GM12878 (cell line): ENCODE results near the gene URB1. TPM values are rescaled to one million over a fixed set of nuclear protein-coding genes. Genes with fewer than 3 reads are reported as not detected.

Experiments used
- ATAC-seq: fragments of 200-7000 bp; cut with Tn5 transposase; 3 replicates; pipeline ENCODE4 v1.9.1; 2020; ENCODE audit warnings: mild to moderate bottlenecking, moderate library complexity
- BruUV-seq: library from RNA; stranded (reverse); fragments of 400-500 nt; replicated peaks from 2 replicates; lab custom pipeline; 2021; lab: Mats Ljungman, UMichigan
- CTCF ChIA-PET: fragments of 300-600 bp; sonication (Branson Sonifier 250); formaldehyde crosslinking; extraction: SDS; loops from one replicate; lab custom pipeline; 2021; ENCODE audit warnings: inconsistent platforms; lab: Yijun Ruan, JAX
- POLR2A ChIA-PET: fragments of 350-600 bp; formaldehyde crosslinking; extraction: SDS; loops from one replicate; lab custom pipeline; 2021; ENCODE audit warnings: inconsistent platforms; lab: Charles Lee
- RAD21 ChIA-PET: fragments of 300-600 bp; sonication (Branson Sonifier 250); formaldehyde crosslinking; loops from one replicate; lab custom pipeline; 2023; ENCODE audit warnings: antibody characterized with exemption; ENCODE audit not compliant: unreplicated experiment; lab: Charles Lee
- SMC1A ChIA-PET: fragments of 300-600 bp; sonication (Branson Sonifier 250); formaldehyde crosslinking; loops from one replicate; lab custom pipeline; 2023; ENCODE audit not compliant: unreplicated experiment, uncharacterized antibody; lab: Charles Lee
- DNase-seq: peaks from one replicate; pipeline ENCODE4 v3.0.0-alpha.2; 2011; ENCODE audit warnings: low read depth, low spot score
- FAIRE-seq: peaks from 3 replicates; lab custom pipeline; 2011; peaks lifted over from hg19 to GRCh38; lab: Jason Lieb, UNC
- H2AFZ ChIP-seq: 2 replicates; pipeline ENCODE4 v1.6.0; 2011; ENCODE audit warnings: low read depth, low read length, control low read depth; ENCODE audit not compliant: control insufficient read depth
- H3K27ac ChIP-seq: 2 replicates; pipeline ENCODE4 v1.5.1; 2011; ENCODE audit warnings: control low read depth; ENCODE audit not compliant: control insufficient read depth, insufficient read depth
- H3K27me3 ChIP-seq, 2 experiments: replicated peaks in 1 of 2; 2 replicates each; pipeline versions ENCODE4 v1.6.0 to v1.6.1; 2011; ENCODE audit warnings: low read length in 1 of 2; ENCODE audit not compliant: control insufficient read depth in 2 of 2, insufficient read depth in 2 of 2
- H3K36me3 ChIP-seq, 2 experiments: 2 replicates each; pipeline ENCODE4 v1.5.1; 2011; ENCODE audit warnings: low read length in 1 of 2; ENCODE audit not compliant: control insufficient read depth in 2 of 2, insufficient read depth in 2 of 2
- H3K4me1 ChIP-seq: 2 replicates; pipeline ENCODE4 v1.6.1; 2011; ENCODE audit warnings: mild to moderate bottlenecking, low read length, moderate library complexity, mixed read lengths; ENCODE audit not compliant: control insufficient read depth, insufficient read depth
- H3K4me2 ChIP-seq: 2 replicates; pipeline ENCODE4 v1.6.0; 2011; ENCODE audit warnings: control low read depth; ENCODE audit not compliant: control insufficient read depth, insufficient read depth
- H3K4me3 ChIP-seq: fragments of 200-600 bp; sonication (generic); 2 replicates; pipeline ENCODE4 v1.5.1; 2016
- H3K79me2 ChIP-seq: 2 replicates; pipeline ENCODE4 v1.6.0; 2011; ENCODE audit warnings: low read length; ENCODE audit not compliant: control insufficient read depth, insufficient read depth
- H3K9ac ChIP-seq: 2 replicates; pipeline ENCODE4 v1.8.0; 2011; ENCODE audit warnings: low read length, control low read depth, mixed read lengths; ENCODE audit not compliant: control insufficient read depth, insufficient read depth
- H3K9me3 ChIP-seq: replicated peaks from 3 replicates; pipeline ENCODE4 v1.5.1; 2011; ENCODE audit warnings: mild to moderate bottlenecking, low read length; ENCODE audit not compliant: control insufficient read depth, insufficient read depth
- H4K20me1 ChIP-seq: 2 replicates; pipeline ENCODE4 v1.6.0; 2011; ENCODE audit not compliant: control insufficient read depth, insufficient read depth
- ASH2L ChIP-seq: fragments of 300-600, 200-600 bp; sonication (generic); IDR thresholded peaks from 2 replicates; pipeline ENCODE4 v1.6.1; 2017; ENCODE audit warnings: low read depth, mild to moderate bottlenecking, borderline replicate concordance
- FOXK2 ChIP-seq: fragments of 450-650 bp; IDR thresholded peaks from 2 replicates; pipeline ENCODE4 v1.6.1; 2017; ENCODE audit warnings: mild to moderate bottlenecking, moderate library complexity
- IKZF2 ChIP-seq, 2 experiments: fragments of 450-650 bp; IDR thresholded peaks; 2 replicates each; pipeline ENCODE4 v1.6.1; 2017; ENCODE audit warnings: mild to moderate bottlenecking in 2 of 2, moderate library complexity in 2 of 2
- JUNB ChIP-seq: IDR thresholded peaks from 2 replicates; pipeline ENCODE4 v1.6.1; 2016; ENCODE audit warnings: antibody characterized with exemption, mild to moderate bottlenecking
- KDM1A ChIP-seq: fragments of 200-600 bp; sonication (generic); IDR thresholded peaks from 2 replicates; pipeline ENCODE4 v1.6.1; 2016; ENCODE audit warnings: borderline replicate concordance
- NFIC ChIP-seq: IDR thresholded peaks from 2 replicates; pipeline ENCODE4 v1.6.1; 2012; ENCODE audit warnings: low read depth, mild to moderate bottlenecking, inconsistent platforms, low read length, moderate library complexity
- NFXL1 ChIP-seq: fragments of 450-650 bp; IDR thresholded peaks from 2 replicates; pipeline ENCODE4 v1.6.1; 2017; ENCODE audit warnings: antibody characterized with exemption, mild to moderate bottlenecking, borderline replicate concordance
- NFYB ChIP-seq: IDR thresholded peaks from 2 replicates; pipeline ENCODE4 v1.6.1; 2011; ENCODE audit warnings: low read depth, mild to moderate bottlenecking, low read length, improper control_type of control experiment, moderate library complexity; ENCODE audit not compliant: insufficient read depth
- NR2C2 ChIP-seq: IDR thresholded peaks from 2 replicates; pipeline ENCODE4 v1.6.1; 2011; ENCODE audit warnings: borderline replicate concordance, low read depth; ENCODE audit not compliant: control insufficient read depth, insufficient read length
- RAD21 ChIP-seq: IDR thresholded peaks from 2 replicates; pipeline ENCODE4 v1.6.1; 2011; ENCODE audit warnings: mild to moderate bottlenecking, low read depth, low read length, moderate library complexity; ENCODE audit not compliant: insufficient read depth
- SIX5 ChIP-seq: IDR thresholded peaks from 2 replicates; pipeline ENCODE4 v1.6.1; 2011; ENCODE audit warnings: mild to moderate bottlenecking, low read depth, low read length, moderate library complexity; ENCODE audit not compliant: severe bottlenecking
- SMAD5 ChIP-seq: IDR thresholded peaks from 2 replicates; pipeline ENCODE4 v1.6.1; 2016; ENCODE audit warnings: antibody characterized with exemption, low read depth
- WGBS: methylation state at CpG from one replicate; pipeline ENCODE4 v1.1.6; 2016; ENCODE audit warnings: low lambda C conversion rate; ENCODE audit not compliant: insufficient replicate concordance, insufficient coverage; ENCODE audit errors: missing lambda C conversion rate; 5-methylcytosine and 5-hydroxymethylcytosine counted together
- in situ Hi-C: fragments of 300-500 bp; cut with MboI; formaldehyde crosslinking; loops from 9 replicates; pipeline ENCODE4 v1.14.3; 2018; ENCODE audit warnings: mixed read lengths
- intact Hi-C: fragments of 100-400 bp; cut with micrococcal nuclease; formaldehyde crosslinking; loops from one replicate; pipeline ENCODE4 v1.14.2; 2022; ENCODE audit not compliant: unreplicated experiment
- polyA plus RNA-seq, 11 experiments: library from polyadenylated mRNA; depleted of rRNA in 4 of 11; unstranded in 6 of 11; stranded (reverse) in 5 of 11; fragments of >200 nt; fragmentation: Nextera tagmentation in 4 of 11; fragmentation: Illumina TruSeq in 1 of 11; extraction: Ambion mirVana in 4 of 11; extraction: Trizol in 1 of 11; gene quantifications; 1 replicate in 1 of 11; 2 replicates in 10 of 11; pipeline versions ENCODE4 v1.2.1 to v1.2.3, GENCODE V29; 2011 to 2016; ENCODE audit warnings: inconsistent platforms in 2 of 11, missing spikeins in 2 of 11, low read depth in 1 of 11
- total RNA-seq, 4 experiments: library from RNA; depleted of rRNA in 3 of 4; stranded (reverse); fragments of >200 nt in 3 of 4; fragmentation: Illumina TruSeq in 1 of 4; extraction: Trizol in 1 of 4; gene quantifications; 2 replicates each; pipeline versions ENCODE4 v1.2.1 to v1.2.3, GENCODE V29; 2013 to 2021
- TF ChIP-seq, protein P1 (sequence below): IDR thresholded peaks from 2 replicates; pipeline ENCODE4 v1.6.1; 2011; ENCODE audit warnings: borderline replicate concordance, low read depth, mild to moderate bottlenecking, moderate library complexity, low read length; ENCODE audit not compliant: insufficient read depth, poor library complexity, severe bottlenecking
- TF ChIP-seq, protein P2 (sequence below): fragments of 450-650 bp; IDR thresholded peaks from 2 replicates; pipeline ENCODE4 v1.6.1; 2016; ENCODE audit warnings: mild to moderate bottlenecking, moderate library complexity, borderline replicate concordance
- TF ChIP-seq, protein P3 (sequence below): fragments of 450-650 bp; formaldehyde crosslinking; IDR thresholded peaks from 2 replicates; pipeline ENCODE4 v1.4.0; 2020; ENCODE audit warnings: mild to moderate bottlenecking, moderate library complexity

Gene URB1
- total and polyA plus RNA-seq, 10 of the 15 experiments (the other 5 are each of a cell fraction or from before 2014, with no cell fraction given): 0.56 to 23.2 (median 8.9) TPM

DNA sequence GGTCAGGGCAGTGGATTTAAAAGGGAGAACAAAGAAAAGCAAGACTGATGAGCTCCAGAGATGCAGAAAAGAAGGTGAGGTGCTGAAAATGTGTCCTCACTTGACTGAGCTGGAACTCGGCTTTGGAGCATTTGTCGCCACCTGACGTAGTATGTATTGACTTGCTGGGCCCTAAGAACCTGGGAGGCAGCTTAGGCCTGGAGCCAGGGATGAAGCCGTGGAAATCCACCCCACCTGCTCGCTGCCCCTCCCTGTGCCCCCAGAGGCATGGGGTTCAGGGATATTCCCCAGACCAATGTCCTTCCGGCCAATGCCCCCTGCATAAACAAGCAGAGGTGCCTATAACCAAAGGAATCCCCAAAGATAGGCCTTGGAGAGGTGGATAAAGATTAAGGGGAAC lies 79.8 kb downstream of the URB1 start:
- in situ Hi-C loops (no loop called here), intact Hi-C loops (no loop called here)
- POLR2A ChIA-PET: no interaction called here
- no peaks in the 10 kb centered on the region for H3K4me1 ChIP-seq
- 99% methylated on average over 6 of the region's 6 CpGs for WGBS
- ATAC-seq (no peak), DNase-seq (no peak), FAIRE-seq (no peak)
- H3K27ac ChIP-seq: no peak overlapping the region
- peaks cover 19 to 27% of the 10 kb centered on the region in 2 experiments; a peak in 3 of 4 replicates for H3K36me3 ChIP-seq
- SMC1A ChIA-PET: no interaction called here
- no peak overlapping the region for H3K9ac ChIP-seq
- BruUV-seq: no TSS peak
- no peaks in the 10 kb centered on the region for H3K9me3 ChIP-seq
- no peak overlapping the region for H3K4me3 ChIP-seq
- no peaks in the 10 kb centered on the region for H3K27me3 ChIP-seq
- RAD21 ChIA-PET: no interaction called here
- H3K4me2 ChIP-seq: no peak overlapping the region
- H2AFZ ChIP-seq: no peak overlapping the region
- H3K79me2 ChIP-seq: no peaks in the 10 kb centered on the region
- H4K20me1 ChIP-seq: no peaks in the 10 kb centered on the region
- CTCF ChIA-PET: no interaction called here
- no peak for TF ChIP-seq NFYB
- TF ChIP-seq NFIC: no peak
- no peak for TF ChIP-seq JUNB
- TF ChIP-seq RAD21: no peak
- no peak for TF ChIP-seq NFXL1
- TF ChIP-seq ASH2L: no peak
- TF ChIP-seq, protein P1, sequence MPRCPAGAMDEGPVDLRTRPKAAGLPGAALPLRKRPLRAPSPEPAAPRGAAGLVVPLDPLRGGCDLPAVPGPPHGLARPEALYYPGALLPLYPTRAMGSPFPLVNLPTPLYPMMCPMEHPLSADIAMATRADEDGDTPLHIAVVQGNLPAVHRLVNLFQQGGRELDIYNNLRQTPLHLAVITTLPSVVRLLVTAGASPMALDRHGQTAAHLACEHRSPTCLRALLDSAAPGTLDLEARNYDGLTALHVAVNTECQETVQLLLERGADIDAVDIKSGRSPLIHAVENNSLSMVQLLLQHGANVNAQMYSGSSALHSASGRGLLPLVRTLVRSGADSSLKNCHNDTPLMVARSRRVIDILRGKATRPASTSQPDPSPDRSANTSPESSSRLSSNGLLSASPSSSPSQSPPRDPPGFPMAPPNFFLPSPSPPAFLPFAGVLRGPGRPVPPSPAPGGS: no peak
- TF ChIP-seq, protein P2, sequence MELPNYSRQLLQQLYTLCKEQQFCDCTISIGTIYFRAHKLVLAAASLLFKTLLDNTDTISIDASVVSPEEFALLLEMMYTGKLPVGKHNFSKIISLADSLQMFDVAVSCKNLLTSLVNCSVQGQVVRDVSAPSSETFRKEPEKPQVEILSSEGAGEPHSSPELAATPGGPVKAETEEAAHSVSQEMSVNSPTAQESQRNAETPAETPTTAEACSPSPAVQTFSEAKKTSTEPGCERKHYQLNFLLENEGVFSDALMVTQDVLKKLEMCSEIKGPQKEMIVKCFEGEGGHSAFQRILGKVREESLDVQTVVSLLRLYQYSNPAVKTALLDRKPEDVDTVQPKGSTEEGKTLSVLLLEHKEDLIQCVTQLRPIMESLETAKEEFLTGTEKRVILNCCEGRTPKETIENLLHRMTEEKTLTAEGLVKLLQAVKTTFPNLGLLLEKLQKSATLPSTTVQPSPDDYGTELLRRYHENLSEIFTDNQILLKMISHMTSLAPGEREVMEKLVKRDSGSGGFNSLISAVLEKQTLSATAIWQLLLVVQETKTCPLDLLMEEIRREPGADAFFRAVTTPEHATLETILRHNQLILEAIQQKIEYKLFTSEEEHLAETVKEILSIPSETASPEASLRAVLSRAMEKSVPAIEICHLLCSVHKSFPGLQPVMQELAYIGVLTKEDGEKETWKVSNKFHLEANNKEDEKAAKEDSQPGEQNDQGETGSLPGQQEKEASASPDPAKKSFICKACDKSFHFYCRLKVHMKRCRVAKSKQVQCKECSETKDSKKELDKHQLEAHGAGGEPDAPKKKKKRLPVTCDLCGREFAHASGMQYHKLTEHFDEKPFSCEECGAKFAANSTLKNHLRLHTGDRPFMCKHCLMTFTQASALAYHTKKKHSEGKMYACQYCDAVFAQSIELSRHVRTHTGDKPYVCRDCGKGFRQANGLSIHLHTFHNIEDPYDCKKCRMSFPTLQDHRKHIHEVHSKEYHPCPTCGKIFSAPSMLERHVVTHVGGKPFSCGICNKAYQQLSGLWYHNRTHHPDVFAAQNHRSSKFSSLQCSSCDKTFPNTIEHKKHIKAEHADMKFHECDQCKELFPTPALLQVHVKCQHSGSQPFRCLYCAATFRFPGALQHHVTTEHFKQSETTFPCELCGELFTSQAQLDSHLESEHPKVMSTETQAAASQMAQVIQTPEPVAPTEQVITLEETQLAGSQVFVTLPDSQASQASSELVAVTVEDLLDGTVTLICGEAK: no peak
- no peak for TF ChIP-seq KDM1A
- TF ChIP-seq IKZF2 (IDR thresholded peaks at IDR 0.05): no peak
- TF ChIP-seq, protein P3, sequence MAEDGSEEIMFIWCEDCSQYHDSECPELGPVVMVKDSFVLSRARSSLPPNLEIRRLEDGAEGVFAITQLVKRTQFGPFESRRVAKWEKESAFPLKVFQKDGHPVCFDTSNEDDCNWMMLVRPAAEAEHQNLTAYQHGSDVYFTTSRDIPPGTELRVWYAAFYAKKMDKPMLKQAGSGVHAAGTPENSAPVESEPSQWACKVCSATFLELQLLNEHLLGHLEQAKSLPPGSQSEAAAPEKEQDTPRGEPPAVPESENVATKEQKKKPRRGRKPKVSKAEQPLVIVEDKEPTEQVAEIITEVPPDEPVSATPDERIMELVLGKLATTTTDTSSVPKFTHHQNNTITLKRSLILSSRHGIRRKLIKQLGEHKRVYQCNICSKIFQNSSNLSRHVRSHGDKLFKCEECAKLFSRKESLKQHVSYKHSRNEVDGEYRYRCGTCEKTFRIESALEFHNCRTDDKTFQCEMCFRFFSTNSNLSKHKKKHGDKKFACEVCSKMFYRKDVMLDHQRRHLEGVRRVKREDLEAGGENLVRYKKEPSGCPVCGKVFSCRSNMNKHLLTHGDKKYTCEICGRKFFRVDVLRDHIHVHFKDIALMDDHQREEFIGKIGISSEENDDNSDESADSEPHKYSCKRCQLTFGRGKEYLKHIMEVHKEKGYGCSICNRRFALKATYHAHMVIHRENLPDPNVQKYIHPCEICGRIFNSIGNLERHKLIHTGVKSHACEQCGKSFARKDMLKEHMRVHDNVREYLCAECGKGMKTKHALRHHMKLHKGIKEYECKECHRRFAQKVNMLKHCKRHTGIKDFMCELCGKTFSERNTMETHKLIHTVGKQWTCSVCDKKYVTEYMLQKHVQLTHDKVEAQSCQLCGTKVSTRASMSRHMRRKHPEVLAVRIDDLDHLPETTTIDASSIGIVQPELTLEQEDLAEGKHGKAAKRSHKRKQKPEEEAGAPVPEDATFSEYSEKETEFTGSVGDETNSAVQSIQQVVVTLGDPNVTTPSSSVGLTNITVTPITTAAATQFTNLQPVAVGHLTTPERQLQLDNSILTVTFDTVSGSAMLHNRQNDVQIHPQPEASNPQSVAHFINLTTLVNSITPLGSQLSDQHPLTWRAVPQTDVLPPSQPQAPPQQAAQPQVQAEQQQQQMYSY: no peak
- TF ChIP-seq FOXK2: no peak
- TF ChIP-seq NR2C2: no peak
- TF ChIP-seq SIX5: no peak
- no peak for TF ChIP-seq SMAD5
